Esophagus squamous epithelium (tissue), 5 donors: ENCODE data around the gene CTTNBP2NL. TPM values are rescaled to one million over a fixed set of nuclear protein-coding genes. Genes with fewer than 3 reads are reported as not detected.
"Not testable (repeated sequence)": the region's sequence is repeated elsewhere in the genome, so short reads cannot be mapped to it uniquely, and the experiment has no call there.

Source experiments
- DNase-seq: peaks from one replicate; lab custom pipeline; 2025; lab: John Stamatoyannopoulos, UW
- H3K27ac ChIP-seq, 4 donors: fragments of 200-600 bp; sonication (generic); one replicate each; pipeline ENCODE4 v1.5.1; 2016 to 2019; ENCODE audit warnings: mild to moderate bottlenecking in 1 of 4
- H3K27me3 ChIP-seq, 4 donors: fragments of 200-600 bp; sonication (generic); 1 replicate in 3 of 4; 2 replicates in 1 of 4; pipeline versions ENCODE4 v1.5.1 to v1.6.0; 2017 to 2021; ENCODE audit warnings: antibody characterized with exemption in 1 of 4
- H3K36me3 ChIP-seq, 3 donors: fragments of 200-600 bp; sonication (generic); one replicate each; pipeline ENCODE4 v1.5.1; 2016 to 2019
- H3K4me1 ChIP-seq, 3 donors: fragments of 200-600 bp; sonication (generic); one replicate each; pipeline ENCODE4 v1.5.1; 2017 to 2019
- H3K4me3 ChIP-seq, 4 donors: fragments of 200-600 bp; sonication (generic); 1 replicate in 3 of 4; 2 replicates in 1 of 4; pipeline ENCODE4 v1.5.1; 2016 to 2019; ENCODE audit warnings: mild to moderate bottlenecking in 2 of 4, moderate library complexity in 1 of 4
- H3K9me3 ChIP-seq, 3 donors: fragments of 200-600 bp; sonication (generic); one replicate each; pipeline ENCODE4 v1.5.1; 2016 to 2019
- POLR2A ChIP-seq, 4 donors: fragments of 450-650 bp; IDR thresholded peaks; one replicate each; pipeline ENCODE4 v1.6.1; 2017; ENCODE audit warnings: antibody characterized with exemption in 4 of 4, mild to moderate bottlenecking in 4 of 4, moderate library complexity in 3 of 4
- WGBS, 2 donors: methylation state at CpG; one replicate each; pipeline ENCODE4 v1.1.5; 2018; 5-methylcytosine and 5-hydroxymethylcytosine counted together
- intact Hi-C: fragments of 100-400 bp; cut with DNase I; formaldehyde crosslinking; loops from one replicate; pipeline ENCODE4 v1.15.0; 2022
- total RNA-seq, 4 donors: library from RNA; depleted of rRNA; stranded (reverse); fragments of >200 nt; gene quantifications; one replicate each; pipeline ENCODE4 v1.1.0, GENCODE V29; 2016
- TF ChIP-seq, protein P1 (sequence below), 6 experiments: fragments of 450-650 bp in 4 of 6; fragments of 200-600 bp in 2 of 6; sonication (generic) in 2 of 6; IDR thresholded peaks; one replicate each; pipeline ENCODE4 v1.5.1; 2016 to 2019; ENCODE audit warnings: antibody characterized with exemption in 6 of 6, mild to moderate bottlenecking in 4 of 6, moderate library complexity in 4 of 6
- donor health status: DM: yes; HTN: yes; CAD: no.

CTTNBP2NL gene
- total RNA-seq, 4 donors from 2014 or later = 19.6 to 26.3 (median 22.8) TPM

GRCh38 chr1:112478314-112478713 is 82.3 kb downstream of the CTTNBP2NL start:
- Histone ChIP-seq H3K9me3 (peaks cover 0 to 22% (median 14%) of the 10 kb centered on the region in 3 donors), H3K36me3 (no peaks in the 10 kb centered on the region), H3K27me3 (no peaks in the 10 kb centered on the region), H3K4me1 (no peaks in the 10 kb centered on the region), H3K27ac (no peak overlapping the region), H3K4me3 (no peak overlapping the region)
- TF ChIP-seq POLR2A (IDR thresholded peaks at IDR 0.05) = no peak
- DNase-seq = no peak
- intact Hi-C loops = no loop called here
- WGBS, 2 donors = 95% methylated on average over 1 of the region's 1 CpG

DNA sequence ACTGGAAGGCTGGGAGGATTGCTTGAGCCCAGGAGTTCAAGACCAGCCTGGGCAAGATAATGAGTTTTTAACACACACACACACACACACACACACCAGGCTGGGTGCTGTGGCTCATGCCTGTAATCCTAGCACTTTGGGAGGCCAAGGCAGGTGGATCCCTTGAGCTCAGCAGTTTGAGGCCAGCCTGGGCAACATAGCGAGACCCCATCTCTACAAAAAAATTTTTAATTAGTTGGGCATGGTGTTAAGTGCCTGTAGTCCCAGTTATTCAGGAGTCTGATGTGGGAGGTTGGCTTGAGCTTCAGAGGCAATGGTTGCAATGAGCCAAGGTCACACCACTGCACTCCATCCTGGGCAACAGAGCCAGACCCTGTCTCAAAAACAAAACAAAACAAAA is 90.0 kb downstream of the CTTNBP2NL start:
- intact Hi-C loops, DNase-seq, H3K27ac ChIP-seq, H3K4me3 ChIP-seq, H3K9me3 ChIP-seq, H3K27me3 ChIP-seq, H3K4me1 ChIP-seq, H3K36me3 ChIP-seq: not testable (repeated sequence)
- 100% methylated on average over 1 of the region's 1 CpG for WGBS, 2 donors

DNA sequence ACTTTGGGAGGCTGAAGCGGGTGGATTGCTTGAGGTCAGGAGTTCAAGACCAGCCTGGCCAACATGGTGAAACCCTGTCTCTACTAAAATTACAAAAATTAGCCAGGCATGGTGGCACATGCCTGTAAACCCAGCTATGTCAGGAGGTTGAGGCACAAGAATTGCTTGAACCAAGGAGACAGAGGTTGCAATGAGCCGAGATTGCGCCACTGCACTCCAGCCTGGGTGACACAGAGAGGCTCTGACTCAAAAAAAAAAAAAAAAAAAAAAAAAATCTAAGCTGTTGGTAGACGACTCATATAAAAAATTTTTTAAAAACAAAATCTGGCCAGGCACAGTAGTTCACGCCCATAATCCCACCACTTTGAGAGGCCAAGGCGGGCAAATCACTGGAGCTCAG is 91.7 kb downstream of the CTTNBP2NL start:
- H3K4me3 ChIP-seq, H3K9me3 ChIP-seq, H3K27me3 ChIP-seq, H3K4me1 ChIP-seq, intact Hi-C loops, H3K36me3 ChIP-seq, DNase-seq, H3K27ac ChIP-seq: not testable (repeated sequence)
- 84 to 88% methylated on average over 6 of the region's 6 CpGs for WGBS, 2 donors

GRCh38 chr1:112488141-112488540 is 92.1 kb downstream of the CTTNBP2NL start:
- intact Hi-C loops = no loop called here
- H3K4me1 ChIP-seq = no peaks in the 10 kb centered on the region
- no peak for DNase-seq
- H3K9me3 ChIP-seq = no peaks in the 10 kb centered on the region
- no peak overlapping the region for H3K27ac ChIP-seq
- WGBS, 2 donors = 82 to 83% methylated on average over 4 to 5 of the region's 5 CpGs
- no peaks in the 10 kb centered on the region for H3K27me3 ChIP-seq
- H3K4me3 ChIP-seq = no peak overlapping the region
- TF ChIP-seq POLR2A (IDR thresholded peaks at IDR 0.05) = no peak
- TF ChIP-seq, protein P1, sequence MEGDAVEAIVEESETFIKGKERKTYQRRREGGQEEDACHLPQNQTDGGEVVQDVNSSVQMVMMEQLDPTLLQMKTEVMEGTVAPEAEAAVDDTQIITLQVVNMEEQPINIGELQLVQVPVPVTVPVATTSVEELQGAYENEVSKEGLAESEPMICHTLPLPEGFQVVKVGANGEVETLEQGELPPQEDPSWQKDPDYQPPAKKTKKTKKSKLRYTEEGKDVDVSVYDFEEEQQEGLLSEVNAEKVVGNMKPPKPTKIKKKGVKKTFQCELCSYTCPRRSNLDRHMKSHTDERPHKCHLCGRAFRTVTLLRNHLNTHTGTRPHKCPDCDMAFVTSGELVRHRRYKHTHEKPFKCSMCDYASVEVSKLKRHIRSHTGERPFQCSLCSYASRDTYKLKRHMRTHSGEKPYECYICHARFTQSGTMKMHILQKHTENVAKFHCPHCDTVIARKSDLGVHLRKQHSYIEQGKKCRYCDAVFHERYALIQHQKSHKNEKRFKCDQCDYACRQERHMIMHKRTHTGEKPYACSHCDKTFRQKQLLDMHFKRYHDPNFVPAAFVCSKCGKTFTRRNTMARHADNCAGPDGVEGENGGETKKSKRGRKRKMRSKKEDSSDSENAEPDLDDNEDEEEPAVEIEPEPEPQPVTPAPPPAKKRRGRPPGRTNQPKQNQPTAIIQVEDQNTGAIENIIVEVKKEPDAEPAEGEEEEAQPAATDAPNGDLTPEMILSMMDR (IDR thresholded peaks at IDR 0.05) = no peak
- no peaks in the 10 kb centered on the region for H3K36me3 ChIP-seq

- no peak for DNase-seq
- Histone ChIP-seq H3K27ac (no peak overlapping the region), H3K4me1 (no peaks in the 10 kb centered on the region), H3K27me3 (no peaks in the 10 kb centered on the region), H3K4me3 (no peak overlapping the region), H3K9me3 (no peaks in the 10 kb centered on the region), H3K36me3 (no peaks in the 10 kb centered on the region)
- TF ChIP-seq POLR2A (IDR thresholded peaks at IDR 0.05) = no peak
- TF ChIP-seq, protein P1 (IDR thresholded peaks at IDR 0.05) = no peak
- WGBS, 2 donors = 70 to 75% methylated on average over 1 of the region's 1 CpG
- intact Hi-C loops = no loop called here
These were observed 96.1 kb downstream of the CTTNBP2NL start for GRCh38 chr1:112492076-112492475.

DNA sequence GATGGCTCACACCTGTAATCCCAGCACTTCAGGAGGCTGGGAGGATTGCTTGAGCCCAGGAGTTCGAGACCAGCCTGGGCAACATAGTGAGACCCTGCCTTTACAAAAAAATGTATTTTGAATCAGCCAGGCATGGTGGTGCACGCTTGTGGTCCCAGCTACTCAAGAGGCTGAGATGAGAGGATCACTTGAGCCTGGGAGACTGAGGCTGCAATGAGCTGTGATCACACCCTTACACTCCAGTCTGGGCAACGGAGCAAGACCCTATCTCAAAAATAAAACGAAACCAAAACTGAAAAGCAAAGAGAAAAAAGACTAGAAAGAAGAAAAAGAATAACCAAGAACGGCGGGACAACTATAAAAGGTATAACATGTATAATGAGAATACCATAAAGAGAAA is 97.3 kb downstream of the CTTNBP2NL start:
- H3K27ac ChIP-seq = no peak overlapping the region
- WGBS, 2 donors = 68 to 77% methylated on average over 6 of the region's 6 CpGs
- no peaks in the 10 kb centered on the region for H3K27me3 ChIP-seq
- no peaks in the 10 kb centered on the region for H3K36me3 ChIP-seq
- TF ChIP-seq, protein P1 (IDR thresholded peaks at IDR 0.05) = no peak
- TF ChIP-seq POLR2A (IDR thresholded peaks at IDR 0.05) = no peak
- intact Hi-C loops = no loop called here
- H3K4me1 ChIP-seq = no peaks in the 10 kb centered on the region
- DNase-seq = no peak
- H3K4me3 ChIP-seq = no peak overlapping the region
- no peaks in the 10 kb centered on the region for H3K9me3 ChIP-seq

DNA sequence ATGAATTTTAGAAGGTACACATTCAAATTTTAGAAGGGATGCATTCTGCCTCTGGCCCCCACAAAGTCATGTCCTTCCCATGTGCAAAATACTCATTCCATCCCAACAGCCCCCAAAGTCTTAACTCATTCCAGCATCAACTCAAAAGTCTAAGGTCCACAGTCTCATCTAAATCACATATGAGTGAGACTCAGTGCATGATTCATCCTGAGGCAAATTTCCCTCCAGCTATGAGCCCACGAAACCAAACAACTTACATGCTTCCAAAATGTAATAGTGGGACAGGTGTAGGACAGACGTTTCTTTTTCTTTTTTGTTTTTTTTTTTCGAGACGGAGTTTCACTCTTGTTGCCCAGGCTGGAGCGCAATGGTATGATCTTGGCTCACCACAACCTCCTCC is 100.3 kb downstream of the CTTNBP2NL start:
- Histone ChIP-seq H3K4me3 (no peak overlapping the region), H3K4me1 (peaks cover 0 to 1% (median 0%) of the 10 kb centered on the region in 3 donors), H3K36me3 (no peaks in the 10 kb centered on the region), H3K9me3 (no peaks in the 10 kb centered on the region), H3K27ac (no peak overlapping the region), H3K27me3 (no peaks in the 10 kb centered on the region)
- no peak for TF ChIP-seq POLR2A (IDR thresholded peaks at IDR 0.05)
- TF ChIP-seq, protein P1 (IDR thresholded peaks at IDR 0.05) = no peak
- WGBS, 2 donors = 69 to 82% methylated on average over 4 to 5 of the region's 5 CpGs
- no peak for DNase-seq
- intact Hi-C loops = no loop called here
